ENCODE data around the gene AKR1C4. TPM values are rescaled to one million over a fixed set of nuclear protein-coding genes. Genes with fewer than 3 reads are reported as not detected.

The AKR1C4 gene
- total and polyA plus RNA-seq, 2 of the 8 experiments (the other 6 are each of a cell fraction or from before 2014, with no cell fraction given): not detected

DNA sequence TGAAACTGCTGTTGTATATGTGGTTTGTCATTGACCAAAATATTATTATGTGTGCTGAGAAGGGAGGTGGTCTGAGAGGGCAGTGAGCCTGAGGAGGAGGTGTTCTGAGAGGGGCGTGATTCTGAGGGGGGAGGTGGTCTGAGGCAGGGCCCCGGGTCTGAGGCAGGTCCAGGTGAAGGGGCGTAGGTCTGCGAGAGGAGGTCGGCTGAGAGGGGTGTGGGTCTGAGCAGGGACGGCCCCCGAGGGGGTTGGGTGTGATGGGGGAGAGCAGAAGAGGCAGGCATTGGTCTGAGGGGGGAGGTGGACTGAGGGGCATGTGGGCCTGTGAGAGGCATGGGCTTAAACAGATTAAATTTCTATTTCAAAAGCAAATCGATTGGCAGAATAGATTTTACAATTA is 32.4 kb downstream of the AKR1C4 start:
- H3K27me3 ChIP-seq (replicated peaks in 1 of 4; ENCODE audit: control insufficient read depth in 3 of 4, extremely low read depth in 1 of 4, insufficient read depth in 3 of 4, low read length in 3 of 4): no peaks in the 10 kb centered on the region
- H2AK5ac ChIP-seq (ENCODE audit: low read depth, low read length): no peak overlapping the region
- no peak overlapping the region for H3K18ac ChIP-seq (ENCODE audit: extremely low read depth, low read length)
- FAIRE-seq (no peak), DNase-seq (ENCODE audit: low read depth in 1 of 2, low spot score in 2 of 2) (no peak)
- no peak overlapping the region for H3K4ac ChIP-seq (replicated peaks; ENCODE audit: insufficient read length, low read depth, low read length)
- ChIA-PET POLR2A (ENCODE audit: partially characterized antibody) (no interaction called here), CTCF (ENCODE audit: partially characterized antibody) (no interaction called here)
- no peaks in the 10 kb centered on the region for H3K36me3 ChIP-seq (ENCODE audit: control insufficient read depth in 2 of 4, insufficient read depth in 4 of 4, low read length in 3 of 4)
- H2BK5ac ChIP-seq (ENCODE audit: low read depth, low read length): no peak overlapping the region
- 96% methylated on average over 8 of the region's 8 CpGs; no CpG with 5 or more reads in 1 of the 2 experiments for WGBS, 2 experiments (ENCODE audit: extremely low coverage in 1 of 2, insufficient coverage in 1 of 2, insufficient read length in 1 of 2, insufficient replicate concordance in 2 of 2, low coverage in 1 of 2, low lambda C conversion rate in 2 of 2, missing lambda C conversion rate in 1 of 2)
- H4K20me1 ChIP-seq (replicated peaks in 1 of 2; ENCODE audit: control insufficient read depth in 1 of 2, insufficient read depth in 2 of 2, low read length in 2 of 2): no peaks in the 10 kb centered on the region
- H2BK20ac ChIP-seq (ENCODE audit: low read length): no peak overlapping the region
- H2AFZ ChIP-seq (ENCODE audit: low read length): no peak overlapping the region
- H2BK12ac ChIP-seq (ENCODE audit: low read depth, low read length): no peak overlapping the region
- H3K79me2 ChIP-seq (ENCODE audit: control insufficient read depth in 1 of 2, insufficient read depth in 2 of 2, low read length in 2 of 2): no peaks in the 10 kb centered on the region
- H3K56ac ChIP-seq (replicated peaks; ENCODE audit: insufficient read length, low read depth, low read length): no peak overlapping the region
- H4K5ac ChIP-seq (ENCODE audit: insufficient read length, low read depth, low read length): no peak overlapping the region
- H3K9ac ChIP-seq (replicated peaks in 1 of 4; ENCODE audit: extremely low read depth in 1 of 4, low read depth in 3 of 4, low read length in 3 of 4): no peak overlapping the region
- H4K91ac ChIP-seq (replicated peaks; ENCODE audit: insufficient read length, low read length): no peak overlapping the region
- no peak overlapping the region for H3K27ac ChIP-seq (ENCODE audit: low read depth, low read length)
- H3K4me1 ChIP-seq (replicated peaks in 1 of 4; ENCODE audit: control insufficient read depth in 3 of 4, insufficient read depth in 4 of 4, low read length in 3 of 4): no peaks in the 10 kb centered on the region
- no peaks in the 10 kb centered on the region; a peak in 1 of 4 replicates for H3K9me3 ChIP-seq (ENCODE audit: insufficient read depth in 2 of 2, low read depth in 1 of 2, low read length in 1 of 2)
- H2BK120ac ChIP-seq (replicated peaks; ENCODE audit: low read depth, low read length): no peak overlapping the region
- H3K23ac ChIP-seq (ENCODE audit: insufficient read length): no peak overlapping the region
- H3K79me1 ChIP-seq (ENCODE audit: low read depth, low read length): no peaks in the 10 kb centered on the region
- H3K14ac ChIP-seq (ENCODE audit: insufficient read length): no peak overlapping the region
- H3K4me3 ChIP-seq (ENCODE audit: extremely low read depth in 1 of 4, insufficient read depth in 2 of 4, low read depth in 3 of 4, low read length in 4 of 4): no peak overlapping the region
- no peaks in the 10 kb centered on the region for H3K23me2 ChIP-seq (ENCODE audit: low read depth, low read length)
- no peak overlapping the region for H2BK15ac ChIP-seq (ENCODE audit: low read length)
- no peak overlapping the region for H3K4me2 ChIP-seq (ENCODE audit: insufficient read depth in 1 of 2, low read depth in 2 of 2, low read length in 2 of 2)
- TF ChIP-seq TEAD4 (IDR thresholded peaks at IDR 0.05; ENCODE audit: low read depth, low read length) (no peak), PHF8 (conservative IDR thresholded peaks at IDR 0.05; ENCODE audit: low read depth, low read length) (no peak), POU5F1 (IDR thresholded peaks at IDR 0.05; ENCODE audit: low read depth, low read length) (no peak), TAF7 (optimal IDR thresholded peaks at IDR 0.05; ENCODE audit: borderline replicate concordance, low read depth, low read length) (no peak), CREB1 (IDR thresholded peaks at IDR 0.05) (no peak), FOSL1 (IDR thresholded peaks at IDR 0.05; ENCODE audit: insufficient read depth, low read depth, low read length) (no peak)
- H4K8ac ChIP-seq (ENCODE audit: extremely low read depth, insufficient read depth, low read length): no peak overlapping the region

Data from H1 (cell line).